GM12878 (cell line): ENCODE measurements around the gene RIPK4. TPM values are rescaled to one million over a fixed set of nuclear protein-coding genes. Genes with fewer than 3 reads are reported as not detected.

Experiments used
- SIN3A ChIP-seq: IDR thresholded peaks from 2 replicates; pipeline ENCODE4 v1.6.1; 2012; ENCODE audit warnings: low read depth, low read length, improper control_type of control experiment
- SPI1 ChIP-seq: IDR thresholded peaks from 2 replicates; pipeline ENCODE4 v1.6.1; 2011; ENCODE audit warnings: low read depth, mild to moderate bottlenecking, low read length, moderate library complexity, borderline replicate concordance; ENCODE audit not compliant: insufficient read depth
- TCF3 ChIP-seq: IDR thresholded peaks from 2 replicates; pipeline ENCODE4 v1.6.1; 2012; ENCODE audit warnings: low read depth, mild to moderate bottlenecking, low read length, borderline replicate concordance; ENCODE audit not compliant: insufficient read depth
- TCF7 ChIP-seq: IDR thresholded peaks from 2 replicates; pipeline ENCODE4 v1.6.1; 2014; ENCODE audit warnings: antibody characterized with exemption, borderline replicate concordance
- microRNA-seq: library from miRNA; unstranded; fragments of <30 nt; microRNA quantifications from one replicate; pipeline ENCODE4, GENCODE V29; 2018
- polyA plus RNA-seq, 11 experiments: library from polyadenylated mRNA; depleted of rRNA in 4 of 11; unstranded in 6 of 11; stranded (reverse) in 5 of 11; fragments of >200 nt; fragmentation: Nextera tagmentation in 4 of 11; fragmentation: Illumina TruSeq in 1 of 11; extraction: Ambion mirVana in 4 of 11; extraction: Trizol in 1 of 11; gene quantifications; 1 replicate in 1 of 11; 2 replicates in 10 of 11; pipeline versions ENCODE4 v1.2.1 to v1.2.3, GENCODE V29; 2011 to 2016; ENCODE audit warnings: inconsistent platforms in 2 of 11, missing spikeins in 2 of 11, low read depth in 1 of 11
- small RNA-seq: library from RNA; depleted of rRNA; stranded (forward); fragments of <200 nt; gene quantifications from one replicate; pipeline ENCODE3, GENCODE V24; 2014
- total RNA-seq, 4 experiments: library from RNA; depleted of rRNA in 3 of 4; stranded (reverse); fragments of >200 nt in 3 of 4; fragmentation: Illumina TruSeq in 1 of 4; extraction: Trizol in 1 of 4; gene quantifications; 2 replicates each; pipeline versions ENCODE4 v1.2.1 to v1.2.3, GENCODE V29; 2013 to 2021
- TF ChIP-seq, protein P1 (sequence below): fragments of 450-650 bp; IDR thresholded peaks from 2 replicates; pipeline ENCODE4 v1.6.1; 2017; ENCODE audit warnings: antibody characterized with exemption, mild to moderate bottlenecking, moderate library complexity
- TF ChIP-seq, protein P2 (sequence below): fragments of 450-650 bp; IDR thresholded peaks from 2 replicates; pipeline ENCODE4 v1.6.1; 2018; ENCODE audit warnings: mild to moderate bottlenecking, low read depth, moderate library complexity; ENCODE audit not compliant: partially characterized antibody

Gene RIPK4
- total and polyA plus RNA-seq, 10 of the 15 experiments (the other 5 are each of a cell fraction or from before 2014, with no cell fraction given), result 0.05 TPM; not detected in 9

- TF ChIP-seq TCF3, result no peak
- TF ChIP-seq, protein P1, sequence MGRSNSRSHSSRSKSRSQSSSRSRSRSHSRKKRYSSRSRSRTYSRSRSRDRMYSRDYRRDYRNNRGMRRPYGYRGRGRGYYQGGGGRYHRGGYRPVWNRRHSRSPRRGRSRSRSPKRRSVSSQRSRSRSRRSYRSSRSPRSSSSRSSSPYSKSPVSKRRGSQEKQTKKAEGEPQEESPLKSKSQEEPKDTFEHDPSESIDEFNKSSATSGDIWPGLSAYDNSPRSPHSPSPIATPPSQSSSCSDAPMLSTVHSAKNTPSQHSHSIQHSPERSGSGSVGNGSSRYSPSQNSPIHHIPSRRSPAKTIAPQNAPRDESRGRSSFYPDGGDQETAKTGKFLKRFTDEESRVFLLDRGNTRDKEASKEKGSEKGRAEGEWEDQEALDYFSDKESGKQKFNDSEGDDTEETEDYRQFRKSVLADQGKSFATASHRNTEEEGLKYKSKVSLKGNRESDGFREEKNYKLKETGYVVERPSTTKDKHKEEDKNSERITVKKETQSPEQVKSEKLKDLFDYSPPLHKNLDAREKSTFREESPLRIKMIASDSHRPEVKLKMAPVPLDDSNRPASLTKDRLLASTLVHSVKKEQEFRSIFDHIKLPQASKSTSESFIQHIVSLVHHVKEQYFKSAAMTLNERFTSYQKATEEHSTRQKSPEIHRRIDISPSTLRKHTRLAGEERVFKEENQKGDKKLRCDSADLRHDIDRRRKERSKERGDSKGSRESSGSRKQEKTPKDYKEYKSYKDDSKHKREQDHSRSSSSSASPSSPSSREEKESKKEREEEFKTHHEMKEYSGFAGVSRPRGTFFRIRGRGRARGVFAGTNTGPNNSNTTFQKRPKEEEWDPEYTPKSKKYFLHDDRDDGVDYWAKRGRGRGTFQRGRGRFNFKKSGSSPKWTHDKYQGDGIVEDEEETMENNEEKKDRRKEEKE, result no peak
- TF ChIP-seq TCF7, result no peak
- TF ChIP-seq, protein P2, sequence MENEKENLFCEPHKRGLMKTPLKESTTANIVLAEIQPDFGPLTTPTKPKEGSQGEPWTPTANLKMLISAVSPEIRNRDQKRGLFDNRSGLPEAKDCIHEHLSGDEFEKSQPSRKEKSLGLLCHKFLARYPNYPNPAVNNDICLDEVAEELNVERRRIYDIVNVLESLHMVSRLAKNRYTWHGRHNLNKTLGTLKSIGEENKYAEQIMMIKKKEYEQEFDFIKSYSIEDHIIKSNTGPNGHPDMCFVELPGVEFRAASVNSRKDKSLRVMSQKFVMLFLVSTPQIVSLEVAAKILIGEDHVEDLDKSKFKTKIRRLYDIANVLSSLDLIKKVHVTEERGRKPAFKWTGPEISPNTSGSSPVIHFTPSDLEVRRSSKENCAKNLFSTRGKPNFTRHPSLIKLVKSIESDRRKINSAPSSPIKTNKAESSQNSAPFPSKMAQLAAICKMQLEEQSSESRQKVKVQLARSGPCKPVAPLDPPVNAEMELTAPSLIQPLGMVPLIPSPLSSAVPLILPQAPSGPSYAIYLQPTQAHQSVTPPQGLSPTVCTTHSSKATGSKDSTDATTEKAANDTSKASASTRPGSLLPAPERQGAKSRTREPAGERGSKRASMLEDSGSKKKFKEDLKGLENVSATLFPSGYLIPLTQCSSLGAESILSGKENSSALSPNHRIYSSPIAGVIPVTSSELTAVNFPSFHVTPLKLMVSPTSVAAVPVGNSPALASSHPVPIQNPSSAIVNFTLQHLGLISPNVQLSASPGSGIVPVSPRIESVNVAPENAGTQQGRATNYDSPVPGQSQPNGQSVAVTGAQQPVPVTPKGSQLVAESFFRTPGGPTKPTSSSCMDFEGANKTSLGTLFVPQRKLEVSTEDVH, result no peak
- no peak for TF ChIP-seq SPI1
- TF ChIP-seq SIN3A, result no peak
Measured at GRCh38 chr21:41691205-41692184, 75.4 kb downstream of the RIPK4 start (continued).

Small RNA genes within 50 kb of the gene (microRNA-seq; reads per million reads assigned to microRNA genes)
- not detected for gene MIR6814

Small RNA genes within 50 kb of the gene (small RNA-seq; reads per million reads assigned to genes)
- gene MIR6814, result not detected

Other genes with a start within 250 kb of the RIPK4 start
- gene PRDM15, start 112.3 kb upstream of the RIPK4 start, total RNA-seq (2014; rRNA removed), result 9.8 and 10.5 TPM in 2 replicates
- 6.3 and 6.8 TPM in 2 replicates for gene PRDM15, start 112.3 kb upstream of the RIPK4 start, total RNA-seq (2014; rRNA removed; fragmentation: Illumina TruSeq; extraction: Trizol)
- gene PRDM15, start 112.3 kb upstream of the RIPK4 start, total RNA-seq (2021), result 10.8 and 16.0 TPM in 2 replicates
- 6.1 and 12.5 TPM in 2 replicates for gene PRDM15, start 112.3 kb upstream of the RIPK4 start, polyA plus RNA-seq (2011; rRNA removed)
- gene PRDM15, start 112.3 kb upstream of the RIPK4 start, polyA plus RNA-seq (2014; fragmentation: Illumina TruSeq; extraction: Trizol), result 6.0 and 9.0 TPM in 2 replicates
- 1 to 10 TPM; 2.2 to 2.8 TPM for gene PRDM15, start 112.3 kb upstream of the RIPK4 start, polyA plus RNA-seq (2014; fragmentation: Nextera tagmentation; extraction: Ambion mirVana)
- 12.4 and 16.2 TPM in 2 replicates for gene PRDM15, start 112.3 kb upstream of the RIPK4 start, polyA plus RNA-seq (2014; rRNA removed)
- gene PRDM15, start 112.3 kb upstream of the RIPK4 start, polyA plus RNA-seq (2016; fragmentation: Nextera tagmentation; extraction: Ambion mirVana), result 1 to 10 TPM; 7.2 to 8.2 TPM
- gene C2CD2, start 187.0 kb upstream of the RIPK4 start, total RNA-seq (2014; rRNA removed), result 13.0 and 13.7 TPM in 2 replicates
- gene C2CD2, start 187.0 kb upstream of the RIPK4 start, total RNA-seq (2014; rRNA removed; fragmentation: Illumina TruSeq; extraction: Trizol), result 8.3 and 10.9 TPM in 2 replicates
- 11.2 and 11.6 TPM in 2 replicates for gene C2CD2, start 187.0 kb upstream of the RIPK4 start, total RNA-seq (2021)
- 26.9 and 30.9 TPM in 2 replicates for gene C2CD2, start 187.0 kb upstream of the RIPK4 start, polyA plus RNA-seq (2011; rRNA removed)
- gene C2CD2, start 187.0 kb upstream of the RIPK4 start, polyA plus RNA-seq (2014; fragmentation: Illumina TruSeq; extraction: Trizol), result 8.8 and 9.3 TPM in 2 replicates
- 1 to 10 TPM; 2.2 to 2.9 TPM for gene C2CD2, start 187.0 kb upstream of the RIPK4 start, polyA plus RNA-seq (2014; fragmentation: Nextera tagmentation; extraction: Ambion mirVana)
- 9.9 and 11.1 TPM in 2 replicates for gene C2CD2, start 187.0 kb upstream of the RIPK4 start, polyA plus RNA-seq (2014; rRNA removed)
- 1 to 10 TPM; 2.5 to 4.9 TPM for gene C2CD2, start 187.0 kb upstream of the RIPK4 start, polyA plus RNA-seq (2016; fragmentation: Nextera tagmentation; extraction: Ambion mirVana)
- gene ZBTB21, start 243.3 kb upstream of the RIPK4 start, total RNA-seq (2014; rRNA removed), result 8.5 and 9.8 TPM in 2 replicates
- 13.1 and 13.4 TPM in 2 replicates for gene ZBTB21, start 243.3 kb upstream of the RIPK4 start, total RNA-seq (2014; rRNA removed; fragmentation: Illumina TruSeq; extraction: Trizol)
- 17.9 and 21.6 TPM in 2 replicates for gene ZBTB21, start 243.3 kb upstream of the RIPK4 start, total RNA-seq (2021)
- gene ZBTB21, start 243.3 kb upstream of the RIPK4 start, polyA plus RNA-seq (2011; rRNA removed), result 9.1 and 9.6 TPM in 2 replicates
- 12.6 and 12.7 TPM in 2 replicates for gene ZBTB21, start 243.3 kb upstream of the RIPK4 start, polyA plus RNA-seq (2014; fragmentation: Illumina TruSeq; extraction: Trizol)
- 1 to 10 TPM; 1.8 to 2.3 TPM for gene ZBTB21, start 243.3 kb upstream of the RIPK4 start, polyA plus RNA-seq (2014; fragmentation: Nextera tagmentation; extraction: Ambion mirVana)
- gene ZBTB21, start 243.3 kb upstream of the RIPK4 start, polyA plus RNA-seq (2014; rRNA removed), result 6.3 and 7.0 TPM in 2 replicates
- gene ZBTB21, start 243.3 kb upstream of the RIPK4 start, polyA plus RNA-seq (2016; fragmentation: Nextera tagmentation; extraction: Ambion mirVana), result 10 to 100 TPM; 11.3 to 13.9 TPM